GM19023 (cell line): ENCODE results near the gene PTPRN2.
"Not testable (repeated sequence)": the region's sequence is repeated elsewhere in the genome, so short reads cannot be mapped to it uniquely, and the experiment has no call there.

Experiments
- ATAC-seq: cut with Tn5 transposase; IDR thresholded peaks from one replicate; pipeline ENCODE4 v1.9.1; 2021; ENCODE audit warnings: mild to moderate bottlenecking, moderate library complexity; ENCODE audit not compliant: unreplicated experiment

The PTPRN2 gene

GRCh38 chr7:158472596-158472995, 115.0 kb downstream of the PTPRN2 start:
- no peak for ATAC-seq

- ATAC-seq: no peak
Observed at GRCh38 chr7:158471716-158472115, 115.9 kb downstream of the PTPRN2 start.

DNA sequence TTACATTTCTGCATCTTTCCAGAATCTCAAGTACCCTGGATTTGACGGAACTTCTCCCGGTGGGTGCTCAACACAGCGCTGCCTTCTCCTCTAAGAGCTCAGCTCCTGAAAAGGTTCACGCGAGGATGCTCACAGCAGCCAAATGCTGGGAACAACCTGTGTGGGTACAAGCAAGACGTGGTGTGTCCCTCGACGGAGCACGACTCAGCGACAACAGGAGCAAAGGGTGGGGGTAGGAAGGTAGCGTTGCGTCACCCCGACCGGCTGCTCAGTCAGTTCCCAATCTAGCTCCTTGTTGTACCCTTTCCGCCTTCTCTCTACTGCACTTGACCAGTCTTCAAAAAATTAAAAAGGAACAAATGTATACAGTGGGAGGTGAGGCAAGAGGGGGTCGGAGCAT, 117.3 kb downstream of the PTPRN2 start:
- no peak for ATAC-seq

DNA sequence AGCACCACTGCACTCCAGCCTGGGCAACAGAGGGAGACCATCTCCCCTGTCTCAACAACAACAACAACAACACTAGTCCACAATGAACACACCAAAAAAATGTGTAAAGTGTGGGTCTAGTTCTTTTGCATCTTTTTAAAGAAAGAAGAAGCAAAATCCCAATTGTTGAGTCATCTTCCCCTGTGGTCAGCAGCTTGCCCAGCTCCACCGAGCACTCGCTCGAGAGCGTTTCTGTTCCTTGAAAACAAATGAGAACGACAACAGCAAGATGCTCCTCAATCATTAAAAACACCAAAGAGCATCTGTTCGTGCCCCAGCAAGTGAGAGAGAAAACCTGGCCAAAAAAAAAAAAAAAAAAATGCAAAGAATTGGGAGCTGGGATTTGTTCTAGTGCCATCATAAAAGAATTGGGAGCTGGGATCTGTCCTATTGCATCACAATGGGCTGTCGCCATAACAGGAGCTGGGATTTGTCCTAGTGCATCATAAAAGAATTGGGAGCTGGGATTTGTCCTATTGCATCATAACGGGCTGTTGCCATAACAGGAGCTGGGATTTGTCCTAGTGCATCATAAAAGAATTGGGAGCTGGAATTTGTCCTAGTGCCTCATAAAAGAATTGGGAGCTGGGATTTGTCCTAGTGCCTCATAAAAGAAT, 118.1 kb downstream of the PTPRN2 start:
- ATAC-seq: no peak

DNA sequence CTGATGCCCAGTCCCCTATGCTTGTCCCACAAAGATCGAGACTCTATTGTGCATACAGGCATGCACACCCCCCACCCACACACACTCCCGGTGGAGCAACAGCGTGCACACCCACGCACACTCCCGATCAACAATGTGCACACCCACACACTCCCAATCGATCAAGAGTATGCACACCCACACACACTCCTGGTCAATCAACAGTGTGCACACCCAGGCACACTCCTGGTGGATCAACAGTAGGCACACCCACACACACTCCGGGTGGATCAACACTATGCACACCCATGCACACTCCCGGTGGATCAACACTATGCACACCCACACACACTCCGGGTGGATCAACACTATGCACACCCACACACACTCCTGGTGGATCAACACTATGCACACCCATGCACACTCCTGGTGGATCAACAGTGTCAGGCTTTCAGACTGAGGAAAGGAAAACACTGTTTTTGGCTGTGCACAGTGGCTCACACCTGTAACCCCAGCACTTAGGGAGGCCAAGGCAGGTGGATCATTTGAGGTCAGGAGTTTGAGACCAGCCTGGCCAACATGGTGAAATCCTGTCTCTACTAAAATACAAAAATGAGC, 118.8 kb downstream of the PTPRN2 start:
- no peak for ATAC-seq

GRCh38 chr7:158468181-158468580, 119.4 kb downstream of the PTPRN2 start:
- no peak for ATAC-seq

DNA sequence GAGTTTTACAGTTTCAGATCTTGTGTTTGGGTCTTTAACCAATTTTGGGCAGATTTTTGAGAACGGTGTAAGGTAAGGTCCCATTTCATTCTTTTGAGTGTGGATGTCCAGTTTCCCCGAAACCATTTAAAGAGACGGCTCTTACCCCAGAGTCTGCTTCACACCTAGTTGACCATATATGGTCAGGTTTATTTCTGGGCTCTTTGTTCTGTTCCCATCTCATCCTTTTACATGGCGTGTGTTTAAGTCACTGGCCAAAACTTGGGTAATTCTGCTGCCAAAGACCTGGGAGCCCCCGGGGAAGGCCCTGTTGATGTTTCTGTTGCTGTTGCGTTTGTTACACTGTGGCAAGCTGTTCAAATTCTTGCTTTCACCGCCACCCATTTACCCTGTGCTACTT, 120.1 kb downstream of the PTPRN2 start:
- ATAC-seq: no peak

GRCh38 chr7:158463317-158463716, 124.3 kb downstream of the PTPRN2 start:
- no peak for ATAC-seq

DNA sequence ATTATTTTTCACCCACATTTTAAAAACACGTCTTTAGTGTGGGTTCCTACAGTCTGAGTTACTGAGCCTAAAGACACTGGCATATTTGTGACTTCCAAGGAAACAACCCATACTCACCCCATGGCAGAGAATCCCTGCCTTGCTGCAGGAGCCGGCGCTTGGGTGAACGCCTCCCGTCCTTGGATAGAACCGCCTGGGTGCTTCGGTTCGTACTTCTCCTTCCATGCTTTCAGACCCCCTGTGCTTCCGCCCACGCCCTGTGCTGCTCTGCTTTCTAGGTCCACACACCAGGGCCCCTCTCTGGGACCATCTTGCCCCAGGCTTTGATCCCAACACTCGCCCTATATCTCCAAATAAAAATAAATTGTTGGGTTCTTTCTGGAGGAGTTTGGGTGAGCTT, 125.8 kb downstream of the PTPRN2 start:
- ATAC-seq: no peak

GRCh38 chr7:158460665-158461064, 127.0 kb downstream of the PTPRN2 start:
- no peak for ATAC-seq

- ATAC-seq: no peak
Observed at GRCh38 chr7:158458716-158459282, 128.8 kb downstream of the PTPRN2 start.

DNA sequence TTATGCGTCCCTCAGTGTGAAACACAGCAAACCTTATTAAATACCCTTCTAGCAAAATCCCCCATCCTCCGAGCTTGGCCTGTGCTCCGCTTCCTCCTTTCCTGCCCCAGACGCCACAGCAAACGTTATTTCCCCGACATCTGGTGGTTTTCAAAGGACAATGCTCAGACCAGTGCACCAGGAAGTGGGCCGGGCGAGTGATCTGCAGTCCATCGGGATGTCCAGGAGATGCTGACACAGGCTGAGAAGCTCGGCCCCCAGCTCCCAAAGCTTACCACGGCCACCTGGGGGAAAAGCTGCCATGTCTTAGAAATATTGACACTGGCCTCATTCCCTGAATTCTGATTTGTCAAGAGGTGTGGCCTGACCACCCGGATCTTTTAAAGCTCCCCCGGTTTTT, 129.5 kb downstream of the PTPRN2 start:
- no peak for ATAC-seq

DNA sequence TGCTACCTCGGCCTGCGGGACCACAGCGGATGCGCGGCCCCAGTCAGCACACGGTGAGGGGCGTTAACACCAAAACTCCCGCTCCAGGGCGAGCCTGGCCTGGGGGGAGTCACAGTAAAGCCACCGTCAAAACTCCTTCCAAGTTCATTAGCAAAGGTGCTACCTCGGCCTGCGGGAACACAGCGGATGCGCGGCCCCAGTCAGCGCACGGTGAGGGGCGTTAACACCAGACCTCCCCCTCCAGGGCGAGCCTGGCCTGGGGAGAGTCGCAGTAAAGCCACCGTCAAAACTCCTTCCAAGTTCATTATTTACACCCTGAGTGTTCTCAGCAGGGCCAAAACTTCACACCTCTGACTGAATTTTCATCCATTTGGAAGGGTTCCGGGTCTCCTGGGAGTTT, 130.0 kb downstream of the PTPRN2 start:
- ATAC-seq: not testable (repeated sequence)

- ATAC-seq: no peak
Observed at GRCh38 chr7:158454631-158455030, 133.0 kb downstream of the PTPRN2 start.

DNA sequence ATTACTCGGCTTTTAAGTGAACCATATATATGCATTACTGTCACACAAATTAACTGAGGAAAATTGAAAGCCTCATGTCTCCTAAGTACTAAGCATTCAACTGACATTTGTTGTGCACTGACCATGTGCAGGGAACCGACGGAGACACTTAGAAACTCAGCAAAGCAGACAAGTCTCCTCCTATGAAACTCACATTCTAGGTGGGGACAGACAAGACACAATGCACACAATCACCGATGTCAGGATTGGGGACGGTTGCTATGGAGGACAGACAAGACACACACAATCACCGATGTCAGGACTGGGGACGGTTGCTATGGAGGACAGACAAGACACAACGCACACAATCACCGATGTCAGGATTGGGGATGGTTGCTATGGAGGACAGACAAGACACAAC, 134.0 kb downstream of the PTPRN2 start:
- ATAC-seq: no peak

- no peak for ATAC-seq
Observed at GRCh38 chr7:158452331-158452730, 135.3 kb downstream of the PTPRN2 start.

- ATAC-seq: no peak
Observed at GRCh38 chr7:158450476-158451124, 137.0 kb downstream of the PTPRN2 start.

- ATAC-seq: no peak
Observed at GRCh38 chr7:158449942-158450341, 137.7 kb downstream of the PTPRN2 start.

- no peak for ATAC-seq
Observed at GRCh38 chr7:158449266-158449665, 138.4 kb downstream of the PTPRN2 start.

- ATAC-seq: no peak
Observed at GRCh38 chr7:158448430-158449100, 139.1 kb downstream of the PTPRN2 start.

GRCh38 chr7:158447506-158448171, 140.0 kb downstream of the PTPRN2 start:
- no peak for ATAC-seq
